WERI-Rb-1 (cell line): Measurements from ENCODE around the gene SH3TC2.

Source experiments
- DNase-seq: peaks from one replicate; pipeline ENCODE4 v3.0.0-alpha.2; 2020
- H3K27ac ChIP-seq: fragments of 250-450 bp; sonication (Bioruptor Pico); 2 replicates; pipeline ENCODE4 v1.5.1; 2020; ENCODE audit warnings: mild to moderate bottlenecking, moderate library complexity
- H3K27me3 ChIP-seq: fragments of 250-450 bp; sonication (Bioruptor Pico); 2 replicates; pipeline ENCODE4 v1.5.1; 2021; ENCODE audit warnings: mild to moderate bottlenecking, low read depth, moderate library complexity; ENCODE audit not compliant: insufficient read depth, severe bottlenecking
- H3K36me3 ChIP-seq: fragments of 250-450 bp; sonication (Bioruptor Pico); 2 replicates; pipeline ENCODE4 v1.5.1; 2020; ENCODE audit warnings: mild to moderate bottlenecking, moderate library complexity
- H3K4me3 ChIP-seq: 2 replicates; pipeline ENCODE4 v1.5.1; 2011; ENCODE audit warnings: low read depth, mild to moderate bottlenecking, control low read depth, low read length
- H3K9me3 ChIP-seq: fragments of 250-450 bp; sonication (Bioruptor Pico); 2 replicates; pipeline ENCODE4 v1.5.1; 2021; ENCODE audit warnings: mild to moderate bottlenecking, moderate library complexity; ENCODE audit not compliant: severe bottlenecking
- TF ChIP-seq, protein P1 (sequence below): IDR thresholded peaks from 2 replicates; pipeline ENCODE4 v1.5.1; 2011; ENCODE audit warnings: low read depth, mild to moderate bottlenecking, control low read depth, inconsistent platforms, low read length

Gene SH3TC2

DNA sequence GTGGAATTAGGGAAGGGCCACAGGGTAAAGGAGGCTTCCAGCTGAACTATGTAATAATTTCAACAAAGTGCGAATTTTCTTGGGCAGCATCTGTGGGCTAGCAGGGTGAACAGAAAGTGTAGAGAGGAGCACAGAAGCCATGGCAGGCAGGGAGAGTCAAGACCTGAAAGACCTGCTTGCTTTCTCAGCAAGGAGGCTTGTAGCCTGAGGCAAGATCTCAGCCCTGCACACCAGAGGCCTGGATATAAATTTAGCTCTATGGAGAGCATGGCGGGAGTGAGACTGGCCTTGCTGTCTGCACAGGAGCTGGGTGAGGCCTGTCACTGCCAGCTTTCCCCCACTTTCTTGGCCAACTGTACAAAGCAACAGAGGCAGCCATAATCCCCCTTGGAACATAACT, 32.1 kb upstream of the SH3TC2 start:
- H3K36me3 ChIP-seq: no peaks in the 10 kb centered on the region
- no peak for DNase-seq
- peaks cover 4% of the 10 kb centered on the region for H3K27me3 ChIP-seq
- TF ChIP-seq, protein P1, sequence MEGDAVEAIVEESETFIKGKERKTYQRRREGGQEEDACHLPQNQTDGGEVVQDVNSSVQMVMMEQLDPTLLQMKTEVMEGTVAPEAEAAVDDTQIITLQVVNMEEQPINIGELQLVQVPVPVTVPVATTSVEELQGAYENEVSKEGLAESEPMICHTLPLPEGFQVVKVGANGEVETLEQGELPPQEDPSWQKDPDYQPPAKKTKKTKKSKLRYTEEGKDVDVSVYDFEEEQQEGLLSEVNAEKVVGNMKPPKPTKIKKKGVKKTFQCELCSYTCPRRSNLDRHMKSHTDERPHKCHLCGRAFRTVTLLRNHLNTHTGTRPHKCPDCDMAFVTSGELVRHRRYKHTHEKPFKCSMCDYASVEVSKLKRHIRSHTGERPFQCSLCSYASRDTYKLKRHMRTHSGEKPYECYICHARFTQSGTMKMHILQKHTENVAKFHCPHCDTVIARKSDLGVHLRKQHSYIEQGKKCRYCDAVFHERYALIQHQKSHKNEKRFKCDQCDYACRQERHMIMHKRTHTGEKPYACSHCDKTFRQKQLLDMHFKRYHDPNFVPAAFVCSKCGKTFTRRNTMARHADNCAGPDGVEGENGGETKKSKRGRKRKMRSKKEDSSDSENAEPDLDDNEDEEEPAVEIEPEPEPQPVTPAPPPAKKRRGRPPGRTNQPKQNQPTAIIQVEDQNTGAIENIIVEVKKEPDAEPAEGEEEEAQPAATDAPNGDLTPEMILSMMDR: no peak
- no peak overlapping the region for H3K27ac ChIP-seq
- H3K9me3 ChIP-seq: peaks cover under 1% of the 10 kb centered on the region
- no peak overlapping the region for H3K4me3 ChIP-seq

DNA sequence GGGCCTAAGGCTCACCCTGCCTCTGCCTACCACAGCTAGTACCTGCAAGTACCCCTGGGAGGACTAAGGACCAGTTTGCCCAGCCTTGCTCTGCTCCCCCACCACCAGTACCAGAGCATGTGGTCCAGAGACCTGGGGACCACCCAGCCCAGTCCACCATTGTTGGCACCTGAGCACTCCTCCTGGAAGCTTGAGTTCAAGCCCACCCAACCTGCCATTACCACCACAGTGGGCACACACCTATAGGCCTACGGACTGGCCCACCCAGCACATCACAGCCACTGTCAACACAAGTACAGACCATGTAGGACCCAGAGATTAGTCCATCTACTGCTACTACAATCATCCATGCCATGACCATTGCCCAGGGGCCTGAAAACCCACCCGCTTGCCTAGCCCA, 30.8 kb upstream of the SH3TC2 start:
- Histone ChIP-seq H3K27ac (no peak overlapping the region), H3K27me3 (peaks cover 4% of the 10 kb centered on the region), H3K4me3 (no peak overlapping the region), H3K9me3 (no peaks in the 10 kb centered on the region), H3K36me3 (no peaks in the 10 kb centered on the region)
- TF ChIP-seq, protein P1: no peak
- DNase-seq: no peak

DNA sequence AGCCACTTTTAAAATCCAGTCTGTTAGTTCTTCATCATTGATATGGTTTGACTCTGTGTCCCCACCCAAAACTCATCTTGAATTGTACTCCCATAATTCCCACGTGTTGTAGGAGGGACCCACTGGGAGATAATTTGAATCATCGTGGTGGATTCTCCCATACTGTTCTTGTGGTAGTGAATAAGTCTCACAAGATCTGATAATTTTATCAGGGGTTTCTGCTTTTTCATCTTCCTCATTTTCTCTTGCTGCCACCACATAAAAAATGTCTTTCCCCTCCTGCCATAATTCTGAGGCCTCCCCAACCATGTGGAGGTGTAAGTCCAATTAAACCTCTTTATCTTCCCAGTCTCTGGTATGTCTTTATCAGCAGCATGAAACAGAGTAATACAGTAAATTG, 26.9 kb upstream of the SH3TC2 start:
- no peak overlapping the region for H3K27ac ChIP-seq
- no peak overlapping the region for H3K4me3 ChIP-seq
- no peak for DNase-seq
- no peaks in the 10 kb centered on the region for H3K36me3 ChIP-seq
- TF ChIP-seq, protein P1: no peak
- no peaks in the 10 kb centered on the region for H3K9me3 ChIP-seq
- H3K27me3 ChIP-seq: peaks cover 13% of the 10 kb centered on the region

DNA sequence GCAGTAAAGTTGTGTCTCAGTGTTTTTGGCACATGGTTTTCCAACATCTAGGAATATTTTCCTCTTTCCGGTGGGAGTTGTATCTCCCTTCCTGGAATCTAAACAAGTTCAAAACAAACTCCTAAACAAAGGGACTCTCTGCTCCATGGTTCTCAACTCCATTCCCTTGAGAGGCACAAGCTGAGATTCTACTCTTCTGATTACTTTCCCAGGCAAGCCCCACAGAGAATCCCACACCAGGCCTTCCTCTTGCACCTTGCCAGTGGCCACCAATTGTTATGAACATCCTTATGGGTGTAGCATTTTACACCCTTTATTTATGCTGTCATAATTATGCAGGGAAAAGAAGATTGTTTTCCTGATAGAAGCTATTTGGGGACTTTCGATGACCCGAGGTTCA, 25.8 kb upstream of the SH3TC2 start:
- H3K36me3 ChIP-seq: no peaks in the 10 kb centered on the region
- TF ChIP-seq, protein P1: no peak
- no peak overlapping the region for H3K4me3 ChIP-seq
- DNase-seq: no peak
- H3K27me3 ChIP-seq: peaks cover 18% of the 10 kb centered on the region
- no peak overlapping the region for H3K27ac ChIP-seq
- no peaks in the 10 kb centered on the region for H3K9me3 ChIP-seq

DNA sequence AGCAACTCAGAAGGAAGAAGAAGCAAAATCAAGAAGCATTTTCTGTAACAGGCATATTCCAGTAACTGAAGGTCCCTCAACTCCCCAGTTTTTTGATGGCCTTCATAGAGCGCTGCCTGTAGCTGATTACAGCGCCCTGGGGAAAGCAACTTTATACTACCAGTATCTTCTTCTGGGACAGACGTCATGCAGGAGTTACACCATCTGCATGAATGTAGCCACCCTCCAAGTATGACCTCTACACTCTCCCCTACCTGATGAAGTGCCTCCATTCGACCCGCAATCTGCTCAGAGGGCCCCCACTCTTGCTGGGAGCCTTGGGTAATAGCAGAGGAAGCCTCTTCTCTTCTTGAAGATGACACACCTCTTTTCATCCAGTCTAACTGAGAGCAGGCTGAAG, 21.0 kb upstream of the SH3TC2 start:
- no peaks in the 10 kb centered on the region for H3K36me3 ChIP-seq

DNA sequence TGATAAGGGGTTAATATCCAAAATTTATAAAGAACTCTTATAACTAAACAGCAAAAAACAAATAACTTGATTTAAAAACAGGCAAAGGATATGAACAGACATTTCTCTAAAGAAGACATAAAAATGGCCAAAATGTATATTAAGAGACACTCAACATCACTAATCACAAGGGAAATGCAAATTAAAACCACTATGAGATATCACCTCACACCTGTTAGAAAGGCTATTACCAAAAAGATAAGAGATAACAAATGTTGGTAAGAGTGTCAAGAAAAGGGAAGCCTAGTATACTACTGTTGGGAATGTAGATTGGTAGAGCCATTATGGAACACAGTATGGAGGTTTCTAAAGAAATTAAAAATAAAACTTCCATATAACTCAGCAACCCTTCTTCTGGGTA, 19.4 kb upstream of the SH3TC2 start:
- H3K27ac ChIP-seq: no peak overlapping the region
- TF ChIP-seq, protein P1: no peak
- peaks cover 23% of the 10 kb centered on the region for H3K27me3 ChIP-seq
- H3K4me3 ChIP-seq: no peak overlapping the region
- H3K9me3 ChIP-seq: no peaks in the 10 kb centered on the region
- H3K36me3 ChIP-seq: no peaks in the 10 kb centered on the region
- DNase-seq: no peak

More for the DNA sequence above, 21.0 kb upstream of the SH3TC2 start:
- TF ChIP-seq, protein P1: no peak
- Histone ChIP-seq H3K9me3 (no peaks in the 10 kb centered on the region), H3K27ac (no peak overlapping the region), H3K4me3 (no peak overlapping the region), H3K27me3 (peaks cover 23% of the 10 kb centered on the region)
- DNase-seq: no peak
